Muscle layer of duodenum (tissue), 2 donors: Measurements from ENCODE around the gene SKIC8.

ENCODE experiments used
- H3K27ac ChIP-seq: one replicate; pipeline ENCODE4 v1.7.0; 2013; ENCODE audit warnings: mild to moderate bottlenecking, low read length
- H3K27me3 ChIP-seq: one replicate; pipeline ENCODE4 v1.7.0; 2013; ENCODE audit warnings: low read depth, mild to moderate bottlenecking, control low read depth, low read length
- H3K36me3 ChIP-seq, 2 donors: one replicate each; pipeline ENCODE4 v1.7.0; 2013; ENCODE audit warnings: low read length in 2 of 2, control low read depth in 1 of 2, mild to moderate bottlenecking in 1 of 2; ENCODE audit not compliant: insufficient read depth in 2 of 2, control insufficient read depth in 1 of 2
- H3K4me1 ChIP-seq, 2 donors: one replicate each; pipeline ENCODE4 v1.7.0; 2013; ENCODE audit warnings: low read length in 2 of 2, mild to moderate bottlenecking in 2 of 2, control low read depth in 1 of 2, moderate library complexity in 1 of 2; ENCODE audit not compliant: insufficient read depth in 2 of 2, control insufficient read depth in 1 of 2
- H3K4me3 ChIP-seq, 2 donors: one replicate each; pipeline ENCODE4 v1.7.0; 2013; ENCODE audit warnings: low read length in 2 of 2, low read depth in 1 of 2, mild to moderate bottlenecking in 1 of 2
- H3K9me3 ChIP-seq, 2 donors: one replicate each; pipeline ENCODE4 v1.7.0; 2013; ENCODE audit warnings: low read length in 2 of 2, control low read depth in 1 of 2, mild to moderate bottlenecking in 1 of 2; ENCODE audit not compliant: control insufficient read depth in 1 of 2
- donor health status: healthy.

The SKIC8 gene

GRCh38 chr15:78264304-78265136, 34.9 kb downstream of the SKIC8 start, which contains the start of gene DNAJA4:
Gene DNAJA4, plus strand, starts transcription at chr15:78264562. Its CDS starts 202 bp downstream, at chr15:78264764.
- no peaks in the 10 kb centered on the region for H3K9me3 ChIP-seq
- H3K4me1 ChIP-seq: peaks cover 9 to 13% of the 10 kb centered on the region in 2 donors
- peak within 1 kb of the TSS; percentile 65 for H3K27ac ChIP-seq
- peak within 1 kb of the TSS; percentile 66 to 69 for H3K4me3 ChIP-seq
- H3K36me3 ChIP-seq: no peaks in the 10 kb centered on the region
- H3K27me3 ChIP-seq: no peaks in the 10 kb centered on the region

GRCh38 chr15:78263907-78264303, 35.5 kb downstream of the SKIC8 start:
- H3K4me3 ChIP-seq: peak overlapping the region in 1 of 2 donors; percentile 50
- no peaks in the 10 kb centered on the region for H3K9me3 ChIP-seq
- no peak overlapping the region for H3K27ac ChIP-seq
- H3K27me3 ChIP-seq: no peaks in the 10 kb centered on the region
- peaks cover 9 to 13% of the 10 kb centered on the region in 2 donors for H3K4me1 ChIP-seq
- no peaks in the 10 kb centered on the region for H3K36me3 ChIP-seq

GRCh38 chr15:78263351-78263781, 36.0 kb downstream of the SKIC8 start:
- Histone ChIP-seq H3K4me3 (no peak overlapping the region), H3K4me1 (peaks cover 9 to 13% of the 10 kb centered on the region in 2 donors), H3K27me3 (no peaks in the 10 kb centered on the region), H3K36me3 (no peaks in the 10 kb centered on the region), H3K9me3 (no peaks in the 10 kb centered on the region), H3K27ac (no peak overlapping the region)

GRCh38 chr15:78261062-78261461, 38.3 kb downstream of the SKIC8 start:
- H3K9me3 ChIP-seq: no peaks in the 10 kb centered on the region
- H3K27me3 ChIP-seq: no peaks in the 10 kb centered on the region
- no peaks in the 10 kb centered on the region for H3K36me3 ChIP-seq
- no peak overlapping the region for H3K27ac ChIP-seq
- no peak overlapping the region for H3K4me3 ChIP-seq
- H3K4me1 ChIP-seq: peaks cover 8 to 9% of the 10 kb centered on the region in 2 donors

GRCh38 chr15:78260489-78260888, 38.9 kb downstream of the SKIC8 start:
- no peaks in the 10 kb centered on the region for H3K9me3 ChIP-seq
- no peak overlapping the region for H3K4me3 ChIP-seq
- no peaks in the 10 kb centered on the region for H3K36me3 ChIP-seq
- H3K27me3 ChIP-seq: no peaks in the 10 kb centered on the region
- no peak overlapping the region for H3K27ac ChIP-seq
- peaks cover 4 to 7% of the 10 kb centered on the region in 2 donors for H3K4me1 ChIP-seq

- Histone ChIP-seq H3K9me3 (no peaks in the 10 kb centered on the region), H3K27ac (no peak overlapping the region), H3K27me3 (no peaks in the 10 kb centered on the region), H3K36me3 (no peaks in the 10 kb centered on the region), H3K4me3 (no peak overlapping the region), H3K4me1 (no peaks in the 10 kb centered on the region)
Observed at GRCh38 chr15:78259232-78259631, 40.2 kb downstream of the SKIC8 start.

GRCh38 chr15:78257681-78258080, 41.7 kb downstream of the SKIC8 start:
- Histone ChIP-seq H3K4me3 (no peak overlapping the region), H3K27me3 (no peaks in the 10 kb centered on the region), H3K9me3 (no peaks in the 10 kb centered on the region), H3K36me3 (no peaks in the 10 kb centered on the region), H3K4me1 (no peaks in the 10 kb centered on the region), H3K27ac (no peak overlapping the region)

GRCh38 chr15:78256044-78256437, 43.4 kb downstream of the SKIC8 start:
- Histone ChIP-seq H3K4me3 (no peak overlapping the region), H3K27ac (no peak overlapping the region), H3K27me3 (no peaks in the 10 kb centered on the region), H3K9me3 (no peaks in the 10 kb centered on the region), H3K36me3 (no peaks in the 10 kb centered on the region), H3K4me1 (no peaks in the 10 kb centered on the region)

GRCh38 chr15:78255421-78256043, 43.9 kb downstream of the SKIC8 start:
- H3K36me3 ChIP-seq: no peaks in the 10 kb centered on the region
- H3K27me3 ChIP-seq: no peaks in the 10 kb centered on the region
- H3K4me3 ChIP-seq: no peak overlapping the region
- H3K27ac ChIP-seq: no peak overlapping the region
- H3K9me3 ChIP-seq: no peaks in the 10 kb centered on the region
- H3K4me1 ChIP-seq: no peaks in the 10 kb centered on the region

- no peak overlapping the region for H3K4me3 ChIP-seq
- no peaks in the 10 kb centered on the region for H3K36me3 ChIP-seq
- H3K4me1 ChIP-seq: no peaks in the 10 kb centered on the region
- H3K27ac ChIP-seq: no peak overlapping the region
- H3K9me3 ChIP-seq: no peaks in the 10 kb centered on the region
- no peaks in the 10 kb centered on the region for H3K27me3 ChIP-seq
Observed at GRCh38 chr15:78251136-78251535, 48.3 kb downstream of the SKIC8 start.

- H3K4me3 ChIP-seq: no peak overlapping the region
- H3K4me1 ChIP-seq: peaks cover 0 to under 1% of the 10 kb centered on the region in 2 donors
- no peaks in the 10 kb centered on the region for H3K36me3 ChIP-seq
- no peaks in the 10 kb centered on the region for H3K9me3 ChIP-seq
- H3K27me3 ChIP-seq: no peaks in the 10 kb centered on the region
- H3K27ac ChIP-seq: no peak overlapping the region
Observed at GRCh38 chr15:78249131-78249530, 50.3 kb downstream of the SKIC8 start.
